Neural cell (in vitro differentiated cells): ENCODE data around the gene C16orf74.

Experiments
- CTCF ChIP-seq: fragments of 450-650 bp; IDR thresholded peaks from 2 replicates; pipeline ENCODE4 v1.5.1; 2014; ENCODE audit warnings: antibody characterized with exemption, mild to moderate bottlenecking, moderate library complexity; ENCODE audit not compliant: poor library complexity, severe bottlenecking
- EP300 ChIP-seq: fragments of 450-650 bp; conservative IDR thresholded peaks from 2 replicates; pipeline ENCODE4 v1.6.1; 2014; ENCODE audit warnings: antibody characterized with exemption, mild to moderate bottlenecking, moderate library complexity; ENCODE audit not compliant: poor library complexity, severe bottlenecking
- EZH2 ChIP-seq: fragments of 200-600, 300-800 bp; shearing (Covaris generic), sonication (generic); IDR thresholded peaks from 2 replicates; pipeline ENCODE4 v1.6.1; 2014; ENCODE audit warnings: antibody characterized with exemption, low read length, borderline replicate concordance, mild to moderate bottlenecking; ENCODE audit not compliant: insufficient read depth, poor library complexity, severe bottlenecking
- MXI1 ChIP-seq: fragments of 450-650 bp; conservative IDR thresholded peaks from 2 replicates; pipeline ENCODE4 v1.6.1; 2014; ENCODE audit warnings: antibody characterized with exemption, mild to moderate bottlenecking; ENCODE audit not compliant: poor library complexity, severe bottlenecking
- POLR2AphosphoS5 ChIP-seq: IDR thresholded peaks from 2 replicates; pipeline ENCODE4 v1.6.1; 2012

GRCh38 chr16:85680352-85680944, 70.4 kb downstream of the C16orf74 start:
- TF ChIP-seq CTCF (no peak), POLR2AphosphoS5 (no peak), MXI1 (no peak), EP300 (no peak), EZH2 (no peak)
